Uterus (tissue), 2 donors: ENCODE results near the gene SLC7A6OS.

Experiments
- CTCF ChIP-seq, 4 experiments: fragments of 200-600 bp in 2 of 4; fragments of 450-650 bp in 2 of 4; sonication (generic) in 2 of 4; IDR thresholded peaks; one replicate each; pipeline ENCODE4 v1.5.1; 2016 to 2019; ENCODE audit warnings: antibody characterized with exemption in 4 of 4, mild to moderate bottlenecking in 2 of 4, moderate library complexity in 1 of 4
- POLR2A ChIP-seq, 2 donors: fragments of 450-650 bp; IDR thresholded peaks; one replicate each; pipeline ENCODE4 v1.6.1; 2016; ENCODE audit warnings: antibody characterized with exemption in 2 of 2, mild to moderate bottlenecking in 1 of 2, moderate library complexity in 1 of 2

DNA sequence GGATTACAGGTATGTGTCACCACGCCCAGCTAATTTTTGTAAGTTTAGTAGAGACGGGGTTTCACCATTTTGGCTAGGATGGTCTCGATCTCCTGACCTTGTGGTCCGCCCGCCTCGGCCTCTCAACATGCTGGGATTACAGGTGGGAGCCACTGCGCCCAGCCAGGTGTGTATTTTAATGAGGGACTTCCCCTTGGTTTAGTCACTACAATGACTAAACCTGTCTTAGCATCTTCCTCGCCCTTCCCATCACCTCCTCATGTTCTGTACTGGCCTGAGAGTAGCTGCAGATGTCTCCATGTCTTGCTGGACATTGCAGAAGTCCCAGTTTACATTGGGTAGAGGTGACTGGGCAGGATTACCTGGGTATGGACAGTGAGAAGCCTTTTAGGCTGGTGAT is 36.9 kb downstream of the SLC7A6OS start:
- TF ChIP-seq CTCF (IDR thresholded peaks at IDR 0.05) = no peak
- no peak for TF ChIP-seq POLR2A (IDR thresholded peaks at IDR 0.05)
